NCI-H526 (cell line): ENCODE data around the gene SOS1.
"Not testable (repeated sequence)": the region's sequence is repeated elsewhere in the genome, so short reads cannot be mapped to it uniquely, and the experiment has no call there.

Source experiments
- DNase-seq, 2 experiments: peaks; one replicate each; lab custom pipeline; 2025; lab: John Stamatoyannopoulos, UW

The SOS1 gene

GRCh38 chr2:38968021-38968420, 152.8 kb downstream of the SOS1 start:
- no peak for DNase-seq

- no peak for DNase-seq
These were observed 154.2 kb downstream of the SOS1 start for GRCh38 chr2:38966678-38967077.

GRCh38 chr2:38966006-38966405, 154.8 kb downstream of the SOS1 start:
- no peak for DNase-seq

- DNase-seq, result no peak
These were observed 160.1 kb downstream of the SOS1 start for GRCh38 chr2:38960609-38961320.

- peak; percentile 23 to 79 for DNase-seq
These were observed 160.8 kb downstream of the SOS1 start for GRCh38 chr2:38959938-38960608.

GRCh38 chr2:38959466-38959865, 161.4 kb downstream of the SOS1 start:
- DNase-seq, result no peak

GRCh38 chr2:38957972-38958371, 162.9 kb downstream of the SOS1 start:
- DNase-seq, result no peak

- no peak for DNase-seq
These were observed 169.1 kb downstream of the SOS1 start for GRCh38 chr2:38951766-38952165.

GRCh38 chr2:38948995-38949394, 171.9 kb downstream of the SOS1 start:
- no peak for DNase-seq

- no peak for DNase-seq
These were observed 172.4 kb downstream of the SOS1 start for GRCh38 chr2:38948387-38948882.

GRCh38 chr2:38947241-38948239, 173.3 kb downstream of the SOS1 start:
- peak; percentile 55 to 88 for DNase-seq

- DNase-seq, result no peak
These were observed 174.9 kb downstream of the SOS1 start for GRCh38 chr2:38945911-38946310.

GRCh38 chr2:38945372-38945771, 175.5 kb downstream of the SOS1 start:
- DNase-seq, result no peak

GRCh38 chr2:38943784-38944183, 177.1 kb downstream of the SOS1 start:
- DNase-seq, result no peak

- no peak for DNase-seq
These were observed 180.1 kb downstream of the SOS1 start for GRCh38 chr2:38940746-38941145.

- no peak for DNase-seq
These were observed 183.3 kb downstream of the SOS1 start for GRCh38 chr2:38937548-38937947.

GRCh38 chr2:38936516-38936915, 184.3 kb downstream of the SOS1 start:
- DNase-seq, result not testable (repeated sequence)

GRCh38 chr2:38935568-38936172, 185.2 kb downstream of the SOS1 start:
- DNase-seq, result no peak

- no peak for DNase-seq
These were observed 186.1 kb downstream of the SOS1 start for GRCh38 chr2:38934742-38935141.

GRCh38 chr2:38933653-38934052, 187.2 kb downstream of the SOS1 start:
- DNase-seq, result no peak

- no peak for DNase-seq
These were observed 188.3 kb downstream of the SOS1 start for GRCh38 chr2:38932586-38932985.
